ENCODE measurements around the gene ZBTB2. TPM values are rescaled to one million over a fixed set of nuclear protein-coding genes. Genes with fewer than 3 reads are reported as not detected.
A peak's percentile ranks its signal among the peaks of the same experiment; 100 is the strongest.
"Not testable (repeated sequence)": the region's sequence is repeated elsewhere in the genome, so short reads cannot be mapped to it uniquely, and the experiment has no call there.

ZBTB2 gene
- total and polyA plus RNA-seq, 5 donors = 4.6 to 7.0 (median 6.3) TPM

DNA sequence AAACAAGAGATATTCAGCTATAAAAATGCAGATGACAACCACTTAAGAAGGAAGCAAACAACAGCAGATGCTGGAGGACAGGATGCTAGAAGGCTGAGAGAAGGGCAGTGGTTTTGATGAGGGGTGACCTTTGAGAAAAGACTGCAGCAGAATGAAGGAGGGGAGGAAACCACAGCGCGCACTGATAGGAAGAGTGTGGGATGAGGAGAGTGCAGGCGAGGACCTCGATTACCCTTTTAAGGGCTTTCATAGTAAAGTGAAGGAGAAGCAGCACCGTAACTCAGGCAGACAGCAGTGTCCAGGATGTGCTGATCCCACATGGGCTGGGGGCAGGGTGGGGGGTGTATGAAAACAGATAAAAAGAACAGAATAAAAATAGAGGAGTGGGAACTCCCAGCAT, 19.2 kb downstream of the ZBTB2 start:
- Histone ChIP-seq H3K4me3 (ENCODE audit: low read length) (no peak overlapping the region), H3K4me1 (ENCODE audit: control insufficient read depth, insufficient read depth, low read length) (no peaks in the 10 kb centered on the region), H3K9me3 (ENCODE audit: control insufficient read depth, low read length) (no peaks in the 10 kb centered on the region), H3K27ac (ENCODE audit: low read length) (no peak overlapping the region), H3K27me3 (ENCODE audit: control insufficient read depth, insufficient read depth) (no peaks in the 10 kb centered on the region)
- DNase-seq (no peak), ATAC-seq (no peak)
- 79% methylated on average over 5 of the region's 5 CpGs for WGBS
- intact Hi-C loops (cut with DNase I) = no loop called here

DNA sequence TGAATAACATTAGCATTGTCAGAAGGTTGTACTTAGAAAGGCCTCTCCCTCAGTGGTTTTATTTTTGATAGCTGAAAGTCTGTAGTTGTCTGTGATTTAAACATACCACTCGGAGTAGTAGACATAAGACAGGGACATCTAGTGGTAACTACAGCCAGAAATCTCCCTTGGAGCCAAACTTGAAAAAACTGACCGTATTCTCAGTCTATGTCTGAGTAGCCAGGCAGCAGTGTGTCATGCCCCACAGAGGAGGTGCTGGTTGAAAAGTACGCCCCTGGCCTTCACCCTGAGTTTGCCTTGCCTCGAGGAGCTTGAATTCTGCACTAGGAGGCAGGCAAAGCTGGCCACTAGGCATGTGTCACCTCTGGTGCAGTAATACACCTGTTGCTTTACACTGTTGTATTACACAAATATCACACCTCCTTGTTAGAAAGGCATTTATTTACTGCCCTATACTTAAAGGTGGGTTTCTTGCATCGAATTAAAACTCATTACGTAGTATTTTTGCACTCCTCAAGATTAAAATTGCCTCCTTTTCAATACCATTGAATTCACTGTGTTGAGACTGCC, 20.8 kb downstream of the ZBTB2 start:
- Histone ChIP-seq H3K4me1 (ENCODE audit: control insufficient read depth, insufficient read depth, low read length) (no peaks in the 10 kb centered on the region), H3K27me3 (ENCODE audit: control insufficient read depth, insufficient read depth) (no peaks in the 10 kb centered on the region), H3K9me3 (ENCODE audit: control insufficient read depth, low read length) (no peaks in the 10 kb centered on the region), H3K4me3 (ENCODE audit: low read length) (no peak overlapping the region), H3K27ac (ENCODE audit: low read length) (no peak overlapping the region)
- ATAC-seq (no peak), DNase-seq (no peak)
- WGBS = 72% methylated on average over 6 of the region's 6 CpGs
- intact Hi-C loops (cut with DNase I) = no loop called here

DNA sequence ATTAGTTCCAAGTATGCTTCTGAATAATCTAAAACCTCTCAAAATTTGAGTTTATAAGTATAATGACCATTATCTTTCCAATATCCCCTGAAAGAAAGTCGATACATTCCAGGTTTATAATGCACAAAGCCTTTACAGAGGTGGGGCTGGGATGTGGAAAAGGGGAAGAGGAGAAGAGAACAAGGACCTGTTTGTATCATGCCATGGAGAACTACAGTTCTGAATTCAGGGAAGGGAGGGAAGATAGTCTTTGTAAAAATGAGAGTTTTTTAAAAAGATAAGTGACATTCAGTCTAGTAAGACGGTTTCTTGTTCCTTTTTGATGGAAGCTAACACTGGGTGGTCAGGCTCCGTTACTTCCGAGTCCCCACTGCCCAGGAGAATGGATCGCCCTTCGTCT, 26.1 kb downstream of the ZBTB2 start:
- ATAC-seq (no peak), DNase-seq (no peak)
- Histone ChIP-seq H3K27ac (ENCODE audit: low read length) (no peak overlapping the region), H3K4me1 (ENCODE audit: control insufficient read depth, insufficient read depth, low read length) (no peaks in the 10 kb centered on the region), H3K27me3 (ENCODE audit: control insufficient read depth, insufficient read depth) (no peaks in the 10 kb centered on the region), H3K4me3 (ENCODE audit: low read length) (no peak overlapping the region), H3K9me3 (ENCODE audit: control insufficient read depth, low read length) (no peaks in the 10 kb centered on the region)
- intact Hi-C loops (cut with DNase I) = no loop called here
- 92% methylated on average over 6 of the region's 6 CpGs for WGBS

DNA sequence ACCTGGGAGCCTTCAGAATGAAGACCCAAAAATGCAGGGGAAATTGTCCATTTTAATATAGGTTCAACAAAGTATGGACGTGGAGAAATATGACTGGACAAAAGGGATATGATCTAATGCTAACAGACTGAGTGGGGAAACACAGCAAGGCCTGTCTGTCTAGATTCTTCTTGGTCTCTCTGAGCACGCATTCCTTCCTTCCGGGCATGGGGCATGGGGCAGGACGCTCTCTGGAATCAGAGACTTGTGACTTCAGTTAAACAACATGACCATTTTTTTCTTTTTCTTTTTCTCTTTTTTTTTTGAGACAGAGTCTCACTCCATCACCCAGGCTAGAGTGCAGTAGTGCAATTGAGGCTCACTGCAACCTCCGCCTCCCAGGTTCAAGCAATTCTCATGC, 31.9 kb downstream of the ZBTB2 start:
- WGBS = 92% methylated on average over 5 of the region's 5 CpGs
- H3K27me3 ChIP-seq (ENCODE audit: control insufficient read depth, insufficient read depth) = no peaks in the 10 kb centered on the region
- ATAC-seq (no peak), DNase-seq (no peak)
- no peak overlapping the region for H3K4me3 ChIP-seq (ENCODE audit: low read length)
- H3K27ac ChIP-seq (ENCODE audit: low read length) = no peak overlapping the region
- H3K9me3 ChIP-seq (ENCODE audit: control insufficient read depth, low read length) = no peaks in the 10 kb centered on the region
- intact Hi-C loops (cut with DNase I) = no loop called here
- H3K4me1 ChIP-seq (ENCODE audit: control insufficient read depth, insufficient read depth, low read length) = no peaks in the 10 kb centered on the region

DNA sequence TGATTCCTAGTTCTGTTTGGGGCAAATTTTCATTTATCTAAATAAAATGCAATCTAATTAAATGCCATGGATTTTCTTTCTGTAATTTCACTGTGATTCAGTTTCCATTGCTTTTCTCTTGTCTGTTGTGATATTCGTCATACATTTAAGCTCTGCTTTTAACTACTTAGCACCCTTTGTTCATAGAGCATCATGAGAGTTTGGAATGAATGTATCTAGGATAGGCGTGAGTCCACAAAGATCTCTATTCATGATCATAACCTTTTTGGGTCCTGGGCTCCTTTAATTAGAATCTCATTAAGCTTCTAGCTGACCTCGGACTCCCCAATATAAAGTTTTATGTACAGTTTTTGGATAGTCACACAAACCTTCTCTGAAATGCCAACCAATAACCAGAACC, 32.9 kb downstream of the ZBTB2 start:
- ATAC-seq (no peak), DNase-seq (no peak)
- Histone ChIP-seq H3K27me3 (ENCODE audit: control insufficient read depth, insufficient read depth) (no peaks in the 10 kb centered on the region), H3K4me1 (ENCODE audit: control insufficient read depth, insufficient read depth, low read length) (no peaks in the 10 kb centered on the region), H3K27ac (ENCODE audit: low read length) (no peak overlapping the region), H3K4me3 (ENCODE audit: low read length) (no peak overlapping the region), H3K9me3 (ENCODE audit: control insufficient read depth, low read length) (no peaks in the 10 kb centered on the region)
- intact Hi-C loops (cut with DNase I) = no loop called here
- WGBS = 89% methylated on average over 3 of the region's 3 CpGs

DNA sequence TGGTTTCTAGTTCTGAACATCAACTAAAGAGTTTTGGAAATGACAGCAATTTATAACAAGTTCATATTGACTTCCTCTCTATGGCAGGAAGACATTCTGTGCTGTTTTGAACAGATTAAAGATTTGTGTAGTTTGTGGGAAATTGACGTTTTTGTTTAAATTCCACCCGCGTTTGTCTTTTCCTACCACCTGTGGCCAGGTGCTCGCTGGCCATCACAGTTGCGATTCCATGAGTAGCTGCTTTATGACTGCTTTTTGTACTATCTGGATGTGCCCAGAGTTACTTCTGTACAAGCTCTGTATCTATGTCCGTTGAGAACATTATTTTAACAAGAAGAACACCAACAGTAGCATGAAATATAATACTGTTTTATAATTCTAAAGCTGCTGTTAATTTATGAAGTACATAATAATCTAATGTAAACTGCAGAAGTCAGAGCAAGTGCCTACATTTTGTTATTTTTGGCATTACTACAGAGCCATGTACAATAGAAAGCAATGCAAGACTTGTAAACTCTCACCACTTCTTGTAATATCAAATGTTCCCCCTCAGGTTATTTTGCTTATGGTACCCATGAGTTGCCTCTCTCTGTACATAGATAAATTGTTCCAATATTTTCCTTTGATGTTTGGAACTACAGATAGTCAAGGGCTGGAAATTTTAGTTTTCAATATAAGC, 33.5 kb downstream of the ZBTB2 start:
- no peaks in the 10 kb centered on the region for H3K4me1 ChIP-seq (ENCODE audit: control insufficient read depth, insufficient read depth, low read length)
- DNase-seq = no peak
- H3K27ac ChIP-seq (ENCODE audit: low read length) = no peak overlapping the region
- H3K9me3 ChIP-seq (ENCODE audit: control insufficient read depth, low read length) = no peaks in the 10 kb centered on the region
- no peaks in the 10 kb centered on the region for H3K27me3 ChIP-seq (ENCODE audit: control insufficient read depth, insufficient read depth)
- intact Hi-C loops (cut with DNase I) = no loop called here
- H3K4me3 ChIP-seq (ENCODE audit: low read length) = no peak overlapping the region
- WGBS = 73% methylated on average over 6 of the region's 6 CpGs
- no peak for ATAC-seq

DNA sequence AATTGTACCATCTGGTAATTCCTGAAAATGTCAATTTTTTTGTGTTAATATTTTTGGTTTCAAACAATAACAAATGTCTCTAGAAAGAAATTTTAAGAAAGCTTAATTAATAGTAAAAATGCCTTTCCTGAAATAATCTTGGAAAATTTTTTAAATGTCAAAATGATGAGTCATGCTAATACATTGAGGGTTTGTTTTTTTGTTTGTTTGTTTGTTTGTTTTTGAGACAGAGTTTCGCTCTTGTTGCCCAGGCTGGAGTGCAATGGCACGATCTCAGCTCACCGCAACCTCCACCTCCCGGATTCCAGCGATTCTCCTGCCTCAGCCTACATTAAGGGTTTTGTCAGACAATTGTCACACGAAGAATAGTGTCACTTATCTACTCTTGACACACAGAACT, 34.4 kb downstream of the ZBTB2 start:
- DNase-seq; ATAC-seq; H3K4me1 ChIP-seq (ENCODE audit: control insufficient read depth, insufficient read depth, low read length); H3K27me3 ChIP-seq (ENCODE audit: control insufficient read depth, insufficient read depth); intact Hi-C loops (cut with DNase I); H3K9me3 ChIP-seq (ENCODE audit: control insufficient read depth, low read length); H3K27ac ChIP-seq (ENCODE audit: low read length): not testable (repeated sequence)
- 72% methylated on average over 6 of the region's 6 CpGs for WGBS
- H3K4me3 ChIP-seq (ENCODE audit: low read length) = peak overlapping the region; percentile 10

DNA sequence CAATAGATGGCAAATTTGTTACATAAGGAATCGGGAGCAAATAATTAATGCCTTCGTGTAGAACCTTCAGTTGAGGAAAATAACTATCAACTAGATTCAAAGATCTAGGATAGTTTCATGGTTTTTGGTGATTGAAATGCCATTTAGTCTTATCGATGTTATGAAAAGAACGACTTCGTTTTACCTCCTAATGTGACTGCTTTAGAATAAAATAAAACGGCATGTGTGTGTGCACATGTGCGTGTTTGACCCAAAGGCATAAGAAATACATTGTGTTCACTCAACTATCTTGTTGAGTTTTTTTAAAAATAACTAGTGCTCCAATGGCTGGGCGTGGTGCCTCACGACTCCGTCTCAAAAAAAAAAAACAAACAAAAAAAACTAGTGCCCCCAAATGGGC, 37.6 kb downstream of the ZBTB2 start:
- Histone ChIP-seq H3K27me3 (ENCODE audit: control insufficient read depth, insufficient read depth) (no peaks in the 10 kb centered on the region), H3K4me1 (ENCODE audit: control insufficient read depth, insufficient read depth, low read length) (peaks cover 2% of the 10 kb centered on the region), H3K27ac (ENCODE audit: low read length) (no peak overlapping the region), H3K9me3 (ENCODE audit: control insufficient read depth, low read length) (no peaks in the 10 kb centered on the region), H3K4me3 (ENCODE audit: low read length) (no peak overlapping the region)
- intact Hi-C loops (cut with DNase I) = no loop called here
- no peak for ATAC-seq
- DNase-seq = no peak
- WGBS = 95% methylated on average over 10 of the region's 10 CpGs

DNA sequence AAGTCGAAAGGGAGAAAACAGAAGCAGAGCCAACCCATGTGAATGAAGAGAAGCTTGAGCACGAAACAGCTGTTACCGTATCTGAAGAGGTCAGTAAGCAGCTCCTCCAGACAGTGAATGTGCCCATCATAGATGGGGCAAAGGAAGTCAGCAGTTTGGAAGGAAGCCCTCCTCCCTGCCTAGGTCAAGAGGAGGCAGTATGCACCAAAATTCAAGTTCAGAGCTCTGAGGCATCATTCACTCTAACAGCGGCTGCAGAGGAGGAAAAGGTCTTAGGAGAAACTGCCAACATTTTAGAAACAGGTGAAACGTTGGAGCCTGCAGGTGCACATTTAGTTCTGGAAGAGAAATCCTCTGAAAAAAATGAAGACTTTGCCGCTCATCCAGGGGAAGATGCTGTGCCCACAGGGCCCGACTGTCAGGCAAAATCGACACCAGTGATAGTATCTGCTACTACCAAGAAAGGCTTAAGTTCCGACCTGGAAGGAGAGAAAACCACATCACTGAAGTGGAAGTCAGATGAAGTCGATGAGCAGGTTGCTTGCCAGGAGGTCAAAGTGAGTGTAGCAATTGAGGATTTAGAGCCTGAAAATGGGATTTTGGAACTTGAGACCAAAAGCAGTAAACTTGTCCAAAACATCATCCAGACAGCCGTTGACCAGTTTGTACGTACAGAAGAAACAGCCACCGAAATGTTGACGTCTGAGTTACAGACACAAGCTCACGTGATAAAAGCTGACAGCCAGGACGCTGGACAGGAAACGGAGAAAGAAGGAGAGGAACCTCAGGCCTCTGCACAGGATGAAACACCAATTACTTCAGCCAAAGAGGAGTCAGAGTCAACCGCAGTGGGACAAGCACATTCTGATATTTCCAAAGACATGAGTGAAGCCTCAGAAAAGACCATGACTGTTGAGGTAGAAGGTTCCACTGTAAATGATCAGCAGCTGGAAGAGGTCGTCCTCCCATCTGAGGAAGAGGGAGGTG, 38.7 kb downstream of the ZBTB2 start:
- intact Hi-C loops (cut with DNase I) = no loop called here
- Histone ChIP-seq H3K27me3 (ENCODE audit: control insufficient read depth, insufficient read depth) (no peaks in the 10 kb centered on the region), H3K4me3 (ENCODE audit: low read length) (no peak overlapping the region), H3K27ac (ENCODE audit: low read length) (no peak overlapping the region), H3K9me3 (ENCODE audit: control insufficient read depth, low read length) (no peaks in the 10 kb centered on the region), H3K4me1 (ENCODE audit: control insufficient read depth, insufficient read depth, low read length) (peaks cover 2% of the 10 kb centered on the region)
- DNase-seq = no peak
- WGBS = 65% methylated on average over 19 of the region's 19 CpGs
- no peak for ATAC-seq

DNA sequence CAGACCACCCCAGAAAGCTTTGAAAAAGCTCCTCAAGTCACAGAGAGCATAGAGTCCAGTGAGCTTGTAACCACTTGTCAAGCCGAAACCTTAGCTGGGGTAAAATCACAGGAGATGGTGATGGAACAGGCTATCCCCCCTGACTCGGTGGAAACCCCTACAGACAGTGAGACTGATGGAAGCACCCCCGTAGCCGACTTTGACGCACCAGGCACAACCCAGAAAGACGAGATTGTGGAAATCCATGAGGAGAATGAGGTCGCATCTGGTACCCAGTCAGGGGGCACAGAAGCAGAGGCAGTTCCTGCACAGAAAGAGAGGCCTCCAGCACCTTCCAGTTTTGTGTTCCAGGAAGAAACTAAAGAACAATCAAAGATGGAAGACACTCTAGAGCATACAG, 39.6 kb downstream of the ZBTB2 start:
- no peak for ATAC-seq
- peaks cover 2% of the 10 kb centered on the region for H3K4me1 ChIP-seq (ENCODE audit: control insufficient read depth, insufficient read depth, low read length)
- no peaks in the 10 kb centered on the region for H3K9me3 ChIP-seq (ENCODE audit: control insufficient read depth, low read length)
- H3K4me3 ChIP-seq (ENCODE audit: low read length) = no peak overlapping the region
- WGBS = 95% methylated on average over 7 of the region's 7 CpGs
- H3K27me3 ChIP-seq (ENCODE audit: control insufficient read depth, insufficient read depth) = no peaks in the 10 kb centered on the region
- H3K27ac ChIP-seq (ENCODE audit: low read length) = no peak overlapping the region
- no peak for DNase-seq
- intact Hi-C loops (cut with DNase I) = no loop called here

DNA sequence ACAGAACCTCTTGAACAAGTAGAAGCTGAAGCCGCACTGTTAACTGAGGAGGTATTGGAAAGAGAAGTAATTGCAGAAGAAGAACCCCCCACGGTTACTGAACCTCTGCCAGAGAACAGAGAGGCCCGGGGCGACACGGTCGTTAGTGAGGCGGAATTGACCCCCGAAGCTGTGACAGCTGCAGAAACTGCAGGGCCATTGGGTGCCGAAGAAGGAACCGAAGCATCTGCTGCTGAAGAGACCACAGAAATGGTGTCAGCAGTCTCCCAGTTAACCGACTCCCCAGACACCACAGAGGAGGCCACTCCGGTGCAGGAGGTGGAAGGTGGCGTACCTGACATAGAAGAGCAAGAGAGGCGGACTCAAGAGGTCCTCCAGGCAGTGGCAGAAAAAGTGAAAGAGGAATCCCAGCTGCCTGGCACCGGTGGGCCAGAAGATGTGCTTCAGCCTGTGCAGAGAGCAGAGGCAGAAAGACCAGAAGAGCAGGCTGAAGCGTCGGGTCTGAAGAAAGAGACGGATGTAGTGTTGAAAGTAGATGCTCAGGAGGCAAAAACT, 40.1 kb downstream of the ZBTB2 start:
- H3K27me3 ChIP-seq (ENCODE audit: control insufficient read depth, insufficient read depth) = no peaks in the 10 kb centered on the region
- no peak for ATAC-seq
- no peak overlapping the region for H3K27ac ChIP-seq (ENCODE audit: low read length)
- no peak for DNase-seq
- H3K4me3 ChIP-seq (ENCODE audit: low read length) = no peak overlapping the region
- intact Hi-C loops (cut with DNase I) = no loop called here
- 94% methylated on average over 18 of the region's 18 CpGs for WGBS
- H3K4me1 ChIP-seq (ENCODE audit: control insufficient read depth, insufficient read depth, low read length) = peaks cover 2% of the 10 kb centered on the region
- H3K9me3 ChIP-seq (ENCODE audit: control insufficient read depth, low read length) = no peaks in the 10 kb centered on the region
